ENCODE measurements around the gene CDK10.
"Not testable (repeated sequence)": the region's sequence is repeated elsewhere in the genome, so short reads cannot be mapped to it uniquely, and the experiment has no call there.

Gene CDK10

DNA sequence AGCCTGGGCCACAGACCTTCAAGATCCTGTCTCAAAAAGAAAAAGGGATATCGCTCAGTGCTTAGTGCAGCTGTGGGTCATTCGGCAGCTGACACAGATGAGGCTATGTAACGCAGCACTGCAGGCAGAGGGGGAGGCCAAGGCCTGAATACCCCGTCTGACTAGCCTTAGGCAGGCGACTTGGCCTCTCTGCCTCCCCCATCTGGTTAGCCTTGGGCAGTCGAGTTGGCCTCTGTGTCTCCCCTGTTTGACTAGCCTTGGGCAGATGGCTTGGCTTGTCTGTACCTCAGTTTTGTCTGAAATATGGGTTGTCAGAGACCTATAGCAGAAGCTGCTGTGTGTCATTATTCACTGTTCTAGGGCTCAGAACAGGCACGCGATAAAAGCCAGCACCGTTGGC lies 18.9 kb upstream of the CDK10 start:
- no peak for DNase-seq (ENCODE audit: low read depth in 1 of 2, low spot score in 1 of 2)

DNA sequence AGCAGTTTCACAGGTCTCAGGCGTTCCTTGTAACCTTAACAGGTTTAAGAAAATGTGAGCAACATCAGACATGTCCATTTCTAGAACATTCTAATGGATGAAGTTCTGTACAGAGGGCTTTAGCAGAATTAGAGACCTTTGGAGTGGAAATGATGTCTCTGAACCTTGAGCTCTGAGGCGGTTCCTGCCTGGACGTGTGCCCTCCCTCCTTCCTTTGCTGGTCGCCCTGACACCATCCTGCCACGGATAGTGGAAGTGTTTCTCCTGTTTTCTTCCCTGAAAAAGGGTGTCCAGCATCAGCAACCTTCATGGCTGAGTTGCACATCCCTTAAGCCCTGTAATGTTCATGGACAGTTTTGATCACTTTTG lies 17.7 kb upstream of the CDK10 start:
- no peak for DNase-seq (ENCODE audit: low read depth in 1 of 2, low spot score in 1 of 2)

DNA sequence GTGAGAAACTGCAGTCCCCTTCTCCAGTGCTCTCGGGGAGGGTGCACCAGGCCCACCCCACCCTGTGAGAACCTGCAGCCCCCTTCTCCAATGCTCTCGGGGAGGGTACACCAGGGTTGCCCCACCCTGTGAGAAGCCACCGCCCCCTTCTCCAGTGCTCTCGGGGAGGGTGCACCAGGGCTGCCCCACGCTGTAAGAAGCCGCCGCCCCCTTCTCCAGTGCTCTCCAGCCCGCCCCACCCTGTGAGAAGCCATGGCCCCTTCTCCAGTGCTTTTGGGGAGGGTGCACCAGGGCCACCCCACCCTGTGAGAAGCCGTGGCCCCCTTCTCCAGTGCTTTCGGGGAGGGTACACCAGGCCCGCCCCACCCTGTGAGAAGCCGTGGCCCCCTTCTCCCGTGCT lies 16.7 kb upstream of the CDK10 start:
- DNase-seq (ENCODE audit: low read depth in 1 of 2, low spot score in 1 of 2): no peak

DNA sequence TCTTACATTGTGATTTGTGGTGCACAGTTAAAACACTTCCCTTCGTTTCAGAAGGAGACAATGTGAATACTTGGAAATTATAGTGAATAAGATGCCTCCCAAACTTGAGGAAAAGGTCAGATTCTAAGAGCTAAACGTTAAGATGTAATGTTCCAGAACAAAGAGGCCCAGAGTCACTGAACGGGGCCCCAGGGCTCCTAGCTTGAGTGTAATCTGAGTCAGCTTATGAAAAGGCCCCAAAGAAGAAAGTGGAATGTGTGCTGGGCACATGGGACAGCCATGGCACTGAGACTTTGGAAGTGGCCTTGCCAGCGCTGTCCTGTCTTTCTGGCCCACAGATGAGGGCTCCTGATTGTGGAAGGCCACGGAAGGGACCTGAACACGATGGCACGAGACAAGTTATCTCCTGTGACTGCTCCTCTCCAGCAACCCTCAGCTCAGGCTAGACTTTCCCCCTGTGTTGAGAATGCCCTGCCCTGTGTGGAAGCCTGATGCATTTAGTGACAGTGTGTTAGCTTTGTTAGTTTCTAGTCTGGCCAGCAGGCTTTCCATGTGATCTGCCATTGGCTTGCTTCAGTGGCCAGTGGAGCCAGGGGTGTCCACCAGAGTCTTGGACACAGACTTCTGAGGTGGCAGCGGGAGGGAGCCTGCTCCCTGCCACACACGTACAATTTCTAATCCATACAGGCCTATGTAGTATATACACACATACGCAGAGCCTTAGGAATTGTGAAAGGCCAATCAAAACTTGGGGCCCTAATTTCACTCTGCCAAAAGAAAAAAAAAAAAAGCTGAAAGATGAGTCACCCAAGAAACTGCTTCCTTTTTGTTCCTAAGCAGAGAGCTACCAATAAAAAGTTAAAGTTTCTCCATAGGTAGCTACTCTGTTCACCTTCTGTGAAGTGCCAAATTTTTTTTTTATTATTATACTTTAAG lies 15.7 kb upstream of the CDK10 start:
- DNase-seq (ENCODE audit: low read depth in 1 of 2, low spot score in 1 of 2): no peak

DNA sequence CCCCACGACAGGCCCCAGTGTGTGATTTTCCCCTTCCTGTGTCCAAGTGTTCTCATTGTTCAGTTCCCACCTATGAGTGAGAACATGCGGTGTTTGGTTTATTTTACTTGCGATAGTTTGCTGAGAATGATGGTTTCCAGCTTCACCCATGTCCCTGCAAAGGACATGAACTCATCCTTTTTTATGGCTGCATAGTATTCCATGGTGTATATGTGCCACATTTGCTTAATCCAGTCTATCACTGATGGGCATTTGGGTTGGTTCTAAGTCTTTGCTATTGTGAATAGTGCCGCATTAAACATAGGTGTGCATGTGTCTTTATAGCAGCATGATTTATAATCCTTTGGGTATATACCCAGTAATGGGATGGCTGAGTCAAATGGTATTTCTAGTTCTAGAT lies 14.9 kb upstream of the CDK10 start:
- not testable (repeated sequence) for DNase-seq (ENCODE audit: low read depth in 1 of 2, low spot score in 1 of 2)

DNA sequence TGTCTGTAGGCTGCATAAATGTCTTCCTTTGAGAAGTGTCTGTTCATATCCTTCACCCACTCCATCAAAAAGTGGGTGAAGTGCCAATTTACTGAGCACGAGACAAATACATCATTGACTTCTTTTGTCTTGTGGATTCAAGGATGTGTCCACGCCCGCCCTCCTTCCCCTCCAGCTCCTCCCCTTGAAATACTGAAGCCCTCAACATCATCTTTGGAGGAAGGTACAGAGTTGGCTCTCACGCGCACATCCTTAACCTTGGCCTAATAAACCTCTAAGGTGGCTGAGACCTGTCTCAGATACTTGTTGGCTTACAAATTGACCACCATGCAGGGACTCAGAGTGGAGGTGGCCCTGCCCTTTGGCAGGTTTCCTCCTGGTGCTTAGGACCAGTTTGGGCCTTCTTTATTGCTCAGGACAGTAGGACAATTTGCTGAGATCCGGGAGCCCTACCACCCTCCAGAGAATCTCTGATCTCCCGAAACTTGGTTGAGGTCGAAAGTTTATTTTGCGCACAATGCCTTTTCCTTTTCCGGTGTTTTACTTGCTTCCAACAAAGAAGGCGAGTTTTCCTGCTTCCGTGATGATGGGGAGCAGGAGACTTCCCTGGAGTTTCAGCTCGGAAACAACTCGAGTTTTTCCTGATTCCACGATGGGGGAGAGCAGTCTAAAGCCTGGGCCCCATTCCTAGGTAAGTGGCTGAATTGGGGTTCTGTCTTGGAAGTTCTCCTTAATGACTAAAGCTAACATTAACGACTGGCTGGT lies 14.1 kb upstream of the CDK10 start:
- no peak for DNase-seq (ENCODE audit: low read depth in 1 of 2, low spot score in 1 of 2)

DNA sequence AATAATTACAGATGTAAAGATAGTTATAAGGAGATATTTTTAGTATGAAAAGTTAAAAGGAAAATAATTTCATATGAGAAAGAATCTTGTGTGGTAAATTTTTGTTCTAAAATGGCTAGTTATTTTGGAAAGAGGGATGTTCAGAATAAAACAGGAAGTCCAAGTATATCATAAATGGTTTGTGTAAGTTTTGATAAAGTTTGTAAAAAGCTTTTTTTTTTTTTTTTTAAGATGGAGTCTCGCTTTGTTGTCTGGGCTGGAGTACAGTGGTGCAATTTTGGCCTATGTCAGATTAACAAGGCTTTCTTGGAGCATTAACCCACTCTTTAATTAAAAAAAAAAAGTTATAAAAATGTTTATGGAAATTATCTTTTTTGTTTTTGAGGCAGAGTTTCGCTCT lies 8.2 kb upstream of the CDK10 start:
- no peak for DNase-seq (ENCODE audit: low read depth in 1 of 2, low spot score in 1 of 2)

DNA sequence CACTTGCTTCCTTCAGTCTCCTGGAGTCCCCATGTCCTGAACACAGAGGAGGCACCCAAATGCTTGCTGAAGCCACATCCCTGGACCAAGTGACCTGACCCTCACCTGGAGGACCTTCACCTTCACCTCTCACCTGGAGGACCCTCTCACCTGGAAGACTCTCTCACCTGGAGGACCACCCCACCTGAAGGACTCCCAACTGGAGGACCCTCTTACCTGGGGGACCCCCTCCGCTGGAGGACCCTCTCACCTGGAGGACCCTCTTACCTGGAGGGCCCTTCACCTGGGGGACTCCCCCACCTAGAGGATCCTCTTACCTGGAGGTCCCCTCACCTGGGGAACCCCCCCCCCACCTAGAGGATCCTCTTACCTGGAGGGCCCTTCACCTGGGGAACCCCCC lies 573 bp upstream of the CDK10 start:
- no peak for DNase-seq (ENCODE audit: low read depth in 1 of 2, low spot score in 1 of 2)

DNA sequence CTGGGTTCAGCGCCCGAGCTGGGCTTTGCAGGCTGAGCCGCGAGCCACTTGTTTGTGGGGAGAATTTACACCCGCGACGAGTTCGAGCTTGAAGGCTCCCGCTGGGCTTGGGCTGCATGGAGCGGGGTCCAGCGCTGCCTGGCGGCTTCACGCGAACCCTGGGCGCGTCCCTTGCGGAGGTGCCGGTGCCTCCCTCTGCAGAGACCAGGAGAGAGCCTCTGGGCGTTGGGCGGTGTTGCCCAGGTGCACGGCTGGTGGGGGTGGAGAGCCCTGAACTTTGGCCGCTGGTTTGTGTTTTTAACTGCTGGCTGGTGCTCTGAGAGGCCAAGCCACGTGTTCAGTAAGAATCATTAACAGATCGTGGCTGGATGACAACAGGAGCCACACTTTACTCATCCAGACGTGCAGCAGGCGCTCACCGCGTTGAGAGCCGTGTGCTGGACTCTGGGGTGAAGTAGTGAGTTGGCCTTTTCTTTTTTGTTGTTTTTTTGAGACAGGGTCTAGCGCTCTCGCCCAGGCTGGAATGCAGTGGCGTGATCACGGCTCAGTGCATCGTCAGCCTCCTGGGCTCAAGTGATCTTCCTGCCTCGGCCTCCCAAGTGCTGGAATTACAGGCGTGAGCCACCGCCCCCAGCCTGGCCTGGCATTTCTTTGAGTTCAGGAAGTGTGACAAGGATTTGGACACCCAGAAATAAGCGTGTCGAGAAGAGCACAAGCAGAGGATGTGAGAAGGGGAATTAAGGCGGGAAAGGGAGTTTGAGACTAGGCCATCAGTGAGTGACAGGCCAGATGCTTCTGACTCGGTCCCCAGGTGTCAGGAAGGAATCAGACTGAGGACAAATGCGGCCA lies 827 bp downstream of the CDK10 start:
- DNase-seq (ENCODE audit: low read depth in 1 of 2, low spot score in 1 of 2): no peak

DNA sequence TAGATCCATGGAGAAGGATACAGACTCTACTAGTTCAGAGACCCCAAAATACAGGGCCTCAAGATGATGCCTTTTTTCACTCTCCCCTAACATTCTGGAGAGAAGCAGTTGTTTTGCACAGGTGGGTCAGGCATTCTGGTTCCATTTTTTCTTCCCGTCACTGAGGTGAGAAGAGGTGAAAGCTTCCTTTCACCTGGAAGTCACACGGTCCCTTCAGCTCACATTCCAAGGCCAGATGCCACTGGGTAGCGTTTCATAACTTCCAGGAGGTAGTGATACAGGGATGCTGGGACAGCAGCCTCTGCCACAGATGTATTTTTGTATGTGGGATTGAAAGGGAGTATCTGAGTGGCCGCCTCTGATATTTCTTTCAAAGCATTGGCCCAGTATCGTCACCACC lies 1.9 kb downstream of the CDK10 start:
- DNase-seq (ENCODE audit: low read depth in 1 of 2, low spot score in 1 of 2): no peak

DNA sequence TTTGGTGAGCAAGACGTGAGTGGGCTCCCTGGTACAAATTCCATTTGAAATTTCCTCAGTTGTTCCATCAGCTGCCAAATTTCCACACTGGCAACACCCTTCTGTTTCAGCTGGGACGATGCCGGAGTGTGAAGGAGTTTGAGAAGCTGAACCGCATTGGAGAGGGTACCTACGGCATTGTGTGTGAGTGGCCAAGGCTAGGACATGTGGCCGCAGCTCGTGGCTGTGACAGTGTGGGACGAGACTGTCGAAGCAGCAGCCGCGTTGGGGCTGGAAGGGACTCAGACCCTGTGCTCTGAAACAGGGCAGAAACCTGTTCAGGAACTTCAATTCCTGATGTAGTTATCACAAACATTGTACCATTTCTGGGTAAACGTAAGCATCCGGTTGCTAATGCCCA lies 2.7 kb downstream of the CDK10 start:
- no peak for DNase-seq (ENCODE audit: low read depth in 1 of 2, low spot score in 1 of 2)

DNA sequence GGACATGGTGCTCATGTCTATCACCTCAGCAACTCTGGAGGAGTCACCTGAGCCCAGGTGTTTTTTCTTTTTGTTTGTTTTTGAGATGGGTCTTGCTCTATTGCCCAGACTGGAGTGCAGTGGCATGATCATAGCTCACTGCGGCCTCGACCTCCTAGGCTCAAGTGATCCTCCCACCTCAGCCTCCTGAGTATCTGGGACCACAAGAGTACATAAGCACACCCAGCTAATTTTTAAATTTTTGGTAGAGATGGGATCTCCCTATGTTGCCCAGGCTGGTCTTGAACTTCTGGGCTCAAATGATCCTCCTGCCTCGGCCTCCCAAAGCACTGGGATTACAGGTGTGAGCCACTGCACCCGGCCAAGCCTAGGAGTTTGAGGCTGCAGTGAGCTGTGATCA lies 3.1 kb downstream of the CDK10 start:
- DNase-seq (ENCODE audit: low read depth in 1 of 2, low spot score in 1 of 2): not testable (repeated sequence)

DNA sequence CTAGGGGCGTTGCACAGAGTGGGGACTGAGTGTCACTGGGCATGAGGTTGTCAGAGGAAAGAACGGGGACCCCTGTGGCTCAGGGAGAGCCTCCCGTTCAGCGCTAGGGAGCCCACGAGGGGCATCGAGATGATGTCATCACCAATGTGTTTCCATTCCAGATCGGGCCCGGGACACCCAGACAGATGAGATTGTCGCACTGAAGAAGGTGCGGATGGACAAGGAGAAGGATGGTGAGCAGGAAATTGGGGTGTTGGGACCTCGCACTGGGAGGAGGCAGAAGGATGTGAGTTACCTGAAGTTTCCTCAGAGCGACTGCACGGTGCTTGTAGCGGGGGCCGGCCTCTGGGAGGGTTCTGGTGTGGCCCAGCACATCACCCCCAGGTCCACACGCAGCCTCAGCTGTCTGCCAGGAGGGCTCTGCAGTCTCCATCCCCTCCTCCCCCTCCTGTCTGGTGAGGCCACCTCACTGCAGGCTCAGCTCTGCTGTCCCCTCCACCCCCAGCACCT lies 4.0 kb downstream of the CDK10 start:
- no peak for DNase-seq (ENCODE audit: low read depth in 1 of 2, low spot score in 1 of 2)

DNA sequence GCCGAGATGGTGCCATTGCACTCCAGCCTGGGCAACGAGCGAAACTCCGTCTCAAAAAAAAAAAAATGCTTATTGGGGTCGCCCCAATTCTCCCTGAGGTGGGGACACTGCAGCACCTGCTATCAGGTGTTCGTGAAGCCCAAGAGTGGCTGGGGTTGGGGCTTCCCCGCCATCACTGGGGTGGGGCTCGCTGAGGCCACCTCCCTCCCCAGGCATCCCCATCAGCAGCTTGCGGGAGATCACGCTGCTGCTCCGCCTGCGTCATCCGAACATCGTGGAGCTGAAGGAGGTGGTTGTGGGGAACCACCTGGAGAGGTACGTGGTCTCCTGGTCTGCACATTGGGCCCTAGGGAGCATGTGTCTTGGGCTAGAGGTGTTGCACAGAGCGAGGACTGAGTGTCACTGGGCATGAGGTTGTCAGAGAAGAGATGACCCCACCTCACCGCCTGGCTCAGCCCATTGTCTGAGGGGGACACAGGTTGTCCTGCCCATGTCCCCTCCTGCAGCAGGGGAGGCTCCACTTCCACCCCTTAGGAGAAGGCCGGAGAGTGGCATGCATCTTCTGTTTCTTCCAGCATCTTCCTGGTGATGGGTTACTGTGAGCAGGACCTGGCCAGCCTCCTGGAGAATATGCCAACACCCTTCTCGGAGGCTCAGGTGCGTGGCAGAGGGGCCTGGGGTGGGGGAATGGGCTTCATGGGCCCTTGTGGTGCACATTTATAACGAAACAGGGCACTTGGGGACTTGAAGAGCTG lies 4.9 kb downstream of the CDK10 start:
- no peak for DNase-seq (ENCODE audit: low read depth in 1 of 2, low spot score in 1 of 2)

DNA sequence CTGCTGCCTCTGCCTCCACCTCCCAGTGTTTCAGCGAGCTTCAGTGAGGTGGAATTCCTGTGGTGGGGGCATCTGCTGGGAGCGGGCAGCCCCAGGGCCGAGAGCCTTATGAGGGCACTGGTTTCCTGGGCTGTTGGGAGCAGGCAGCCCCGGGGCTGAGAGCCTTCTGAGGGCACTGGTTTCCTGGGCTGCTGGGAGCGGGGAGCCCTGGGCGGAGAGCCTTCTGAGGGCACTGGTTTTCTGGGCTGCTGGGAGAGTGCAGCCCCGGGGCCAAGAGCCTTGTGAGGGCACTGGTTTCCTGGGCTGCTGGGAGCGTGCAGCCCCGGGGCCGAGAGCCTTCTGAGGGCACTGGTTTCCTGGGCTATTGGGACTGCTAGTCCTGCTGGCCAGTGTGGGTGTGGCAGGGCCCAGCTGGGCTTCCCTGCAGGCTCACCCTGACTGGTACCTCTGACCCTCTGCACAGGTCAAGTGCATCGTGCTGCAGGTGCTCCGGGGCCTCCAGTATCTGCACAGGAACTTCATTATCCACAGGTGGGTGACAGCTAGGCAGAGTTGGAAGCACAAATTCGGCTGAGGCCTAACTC lies 5.6 kb downstream of the CDK10 start:
- no peak for DNase-seq (ENCODE audit: low read depth in 1 of 2, low spot score in 1 of 2)

DNA sequence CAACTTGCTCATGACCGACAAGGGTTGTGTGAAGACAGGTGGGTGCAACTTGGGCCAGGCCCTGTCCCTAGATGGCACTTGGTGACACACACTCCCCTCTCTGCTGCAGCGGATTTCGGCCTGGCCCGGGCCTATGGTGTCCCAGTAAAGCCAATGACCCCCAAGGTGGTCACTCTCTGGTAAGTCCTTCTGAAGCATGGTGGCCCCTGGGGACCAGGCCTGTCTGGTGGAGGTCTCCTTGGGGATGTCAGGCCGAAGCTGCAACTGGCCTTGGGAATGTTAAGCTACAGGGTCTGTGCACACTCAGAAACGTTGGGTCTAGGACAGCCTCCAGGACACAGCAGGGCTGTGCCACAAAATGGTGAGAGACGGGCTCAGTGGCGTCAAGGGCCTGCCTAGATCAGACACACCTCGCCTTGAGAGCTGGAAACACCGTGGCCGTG lies 6.8 kb downstream of the CDK10 start:
- DNase-seq (ENCODE audit: low read depth in 1 of 2, low spot score in 1 of 2): no peak

DNA sequence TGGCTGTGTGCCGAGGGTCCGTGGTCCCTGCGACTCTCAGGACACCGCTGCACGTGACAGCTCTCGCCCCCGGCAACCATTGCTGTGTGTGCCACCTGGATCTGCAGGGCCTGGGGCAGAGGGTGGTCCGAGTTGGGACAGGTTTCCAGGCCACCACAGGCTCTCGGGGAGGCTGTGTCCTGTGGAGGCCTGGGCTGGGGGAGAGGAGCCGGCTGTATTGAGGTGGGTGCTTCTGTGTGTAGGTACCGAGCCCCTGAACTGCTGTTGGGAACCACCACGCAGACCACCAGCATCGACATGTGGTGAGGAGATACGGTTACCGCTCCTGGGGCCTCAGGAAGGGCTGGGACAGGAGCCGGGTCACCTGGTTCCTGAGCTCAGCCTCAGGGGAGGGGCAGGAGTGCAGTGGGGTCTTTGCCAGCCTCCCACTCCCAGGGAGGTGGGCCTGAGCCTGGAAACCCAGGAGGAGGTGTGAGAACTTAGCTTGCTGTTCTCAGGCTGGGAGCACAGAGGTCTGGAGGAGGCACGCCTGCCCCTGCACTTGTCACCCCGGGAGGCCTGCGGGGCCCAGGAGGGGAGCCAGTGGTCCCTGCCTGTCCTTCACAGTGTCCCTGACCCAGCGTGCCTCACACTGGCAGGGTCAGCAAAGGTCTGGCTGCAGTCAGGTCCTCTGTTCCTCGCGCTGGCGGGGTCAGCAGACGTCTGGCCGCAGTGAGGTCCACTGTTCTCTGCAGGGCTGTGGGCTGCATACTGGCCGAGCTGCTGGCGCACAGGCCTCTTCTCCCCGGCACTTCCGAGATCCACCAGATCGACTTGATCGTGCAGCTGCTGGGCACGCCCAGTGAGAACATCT lies 7.7 kb downstream of the CDK10 start:
- no peak for DNase-seq (ENCODE audit: low read depth in 1 of 2, low spot score in 1 of 2)

DNA sequence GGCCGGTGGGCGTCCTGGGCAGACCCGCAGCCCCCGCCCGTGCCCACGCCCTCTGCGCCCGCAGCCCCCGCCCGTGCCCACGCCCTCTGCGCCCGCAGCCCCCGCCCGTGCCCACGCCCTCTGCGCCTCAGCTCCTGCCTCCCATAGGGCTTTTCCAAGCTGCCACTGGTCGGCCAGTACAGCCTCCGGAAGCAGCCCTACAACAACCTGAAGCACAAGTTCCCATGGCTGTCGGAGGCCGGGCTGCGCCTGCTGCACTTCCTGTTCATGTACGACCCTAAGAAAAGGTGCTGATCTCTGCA lies 8.2 kb downstream of the CDK10 start:
- DNase-seq (ENCODE audit: low read depth in 1 of 2, low spot score in 1 of 2): not testable (repeated sequence)

DNA sequence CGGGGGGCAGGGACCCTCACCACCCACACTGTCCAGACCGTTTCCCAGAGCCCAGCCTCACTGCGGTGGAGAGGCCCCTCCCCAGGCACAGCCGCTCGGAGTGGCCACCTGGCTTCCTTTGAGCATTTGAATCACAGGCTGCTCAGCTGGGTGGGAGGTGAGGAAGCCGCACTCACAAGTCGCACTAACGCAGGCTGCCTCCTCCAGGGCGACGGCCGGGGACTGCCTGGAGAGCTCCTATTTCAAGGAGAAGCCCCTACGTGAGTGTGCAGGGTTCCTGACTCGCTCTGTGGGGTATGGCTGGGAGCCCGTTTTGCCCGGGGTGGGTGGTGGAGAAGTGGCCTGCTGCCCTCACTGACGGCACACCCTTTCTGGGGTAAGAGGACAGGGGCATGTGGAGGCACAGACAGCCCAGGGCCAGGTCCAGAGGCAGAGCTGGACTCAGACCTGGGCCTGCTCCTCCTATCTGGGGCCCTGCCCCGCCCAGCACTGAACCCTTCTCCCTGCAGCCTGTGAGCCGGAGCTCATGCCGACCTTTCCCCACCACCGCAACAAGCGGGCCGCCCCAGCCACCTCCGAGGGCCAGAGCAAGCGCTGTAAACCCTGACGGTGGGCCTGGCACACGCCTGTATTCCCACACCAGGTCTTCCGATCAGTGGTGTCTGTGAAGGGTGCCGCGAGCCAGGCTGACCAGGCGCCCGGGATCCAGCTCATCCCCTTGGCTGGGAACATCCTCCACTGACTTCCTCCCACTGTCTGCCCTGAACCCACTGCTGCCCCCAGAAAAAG lies 8.8 kb downstream of the CDK10 start:
- DNase-seq (ENCODE audit: low read depth in 1 of 2, low spot score in 1 of 2): no peak
